T-helper 1 cell treated with Interleukin-12 subunit alpha and Interleukin-12 subunit beta and Interleukin-4 antibody, amounts not matched to agents 30 μg/mL and 1 μg/mL, for 36 hours (primary cell): ENCODE measurements around the gene MSI2.

ENCODE experiments used
- H3K27ac Mint-ChIP-seq: one replicate; pipeline ENCODE4 v1.8.0; 2021; ENCODE audit warnings: mild to moderate bottlenecking, mixed read lengths
- H3K27me3 Mint-ChIP-seq: one replicate; pipeline ENCODE4 v1.8.0; 2021; ENCODE audit warnings: low read depth, mixed read lengths
- H3K36me3 Mint-ChIP-seq: one replicate; pipeline ENCODE4 v1.8.0; 2021; ENCODE audit warnings: low read depth, mixed read lengths
- H3K4me1 Mint-ChIP-seq: one replicate; pipeline ENCODE4 v1.8.0; 2021; ENCODE audit warnings: low read depth, mixed read lengths
- H3K4me3 Mint-ChIP-seq: one replicate; pipeline ENCODE4 v1.8.0; 2021; ENCODE audit warnings: mild to moderate bottlenecking, moderate library complexity, mixed read lengths
- H3K9me3 Mint-ChIP-seq: one replicate; pipeline ENCODE4 v1.8.0; 2021; ENCODE audit warnings: mixed read lengths

Gene MSI2

GRCh38 chr17:57649191-57649590 is 392.9 kb downstream of the MSI2 start:
- H3K4me1 Mint-ChIP-seq, result peaks cover 10% of the 10 kb centered on the region
- no peak overlapping the region for H3K4me3 Mint-ChIP-seq

DNA sequence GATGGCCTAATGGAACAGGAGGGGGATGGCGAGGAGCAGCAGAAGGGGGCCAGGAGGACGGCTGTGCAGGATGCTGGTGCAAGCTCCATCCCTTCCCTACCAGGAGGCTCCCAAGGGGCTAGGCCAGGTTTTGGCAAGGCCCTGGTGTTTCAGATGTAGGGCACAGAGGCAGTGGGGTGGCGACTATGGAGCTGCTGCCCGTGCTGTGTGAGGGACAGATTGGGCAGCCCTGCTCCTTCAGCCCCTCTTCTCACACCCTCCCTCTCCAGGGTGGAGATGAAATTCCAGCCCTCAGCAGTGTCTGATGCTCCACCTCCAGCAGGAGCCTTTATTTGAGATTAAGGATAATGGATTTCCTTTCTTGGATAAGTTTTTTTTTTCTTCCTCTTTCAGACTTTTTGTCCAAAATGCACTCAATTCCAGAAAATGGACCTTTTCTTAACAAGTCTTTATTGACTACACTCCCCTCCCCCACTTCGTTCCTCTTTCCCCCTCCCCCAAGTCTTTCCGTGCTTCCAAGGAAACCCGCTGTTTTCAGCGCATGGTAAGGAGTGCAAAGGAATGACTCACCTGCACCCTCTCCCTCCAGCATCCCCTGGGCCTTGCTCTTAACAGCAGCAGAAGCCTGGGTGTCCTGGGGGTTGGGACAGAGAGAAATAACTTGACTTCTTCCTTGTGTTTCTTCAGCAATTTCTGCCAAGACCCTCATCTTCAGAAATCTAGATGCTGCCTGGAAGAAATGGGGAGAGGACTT is 393.6 kb downstream of the MSI2 start:
- Mint-ChIP-seq H3K4me3 (no peak overlapping the region), H3K9me3 (no peaks in the 10 kb centered on the region), H3K36me3 (peaks cover 5% of the 10 kb centered on the region), H3K27ac (no peak overlapping the region), H3K4me1 (peaks cover 7% of the 10 kb centered on the region), H3K27me3 (no peaks in the 10 kb centered on the region)

More at GRCh38 chr17:57649191-57649590, 392.9 kb downstream of the MSI2 start:
- H3K36me3 Mint-ChIP-seq, result peaks cover 8% of the 10 kb centered on the region
- H3K9me3 Mint-ChIP-seq, result no peaks in the 10 kb centered on the region
- H3K27ac Mint-ChIP-seq, result no peak overlapping the region
- H3K27me3 Mint-ChIP-seq, result no peaks in the 10 kb centered on the region

- peaks cover 7% of the 10 kb centered on the region for H3K4me1 Mint-ChIP-seq
- H3K27ac Mint-ChIP-seq, result no peak overlapping the region
- H3K27me3 Mint-ChIP-seq, result no peaks in the 10 kb centered on the region
- no peaks in the 10 kb centered on the region for H3K9me3 Mint-ChIP-seq
- no peak overlapping the region for H3K4me3 Mint-ChIP-seq
- H3K36me3 Mint-ChIP-seq, result peaks cover 6% of the 10 kb centered on the region
Observed at GRCh38 chr17:57650548-57650947, 394.2 kb downstream of the MSI2 start.

DNA sequence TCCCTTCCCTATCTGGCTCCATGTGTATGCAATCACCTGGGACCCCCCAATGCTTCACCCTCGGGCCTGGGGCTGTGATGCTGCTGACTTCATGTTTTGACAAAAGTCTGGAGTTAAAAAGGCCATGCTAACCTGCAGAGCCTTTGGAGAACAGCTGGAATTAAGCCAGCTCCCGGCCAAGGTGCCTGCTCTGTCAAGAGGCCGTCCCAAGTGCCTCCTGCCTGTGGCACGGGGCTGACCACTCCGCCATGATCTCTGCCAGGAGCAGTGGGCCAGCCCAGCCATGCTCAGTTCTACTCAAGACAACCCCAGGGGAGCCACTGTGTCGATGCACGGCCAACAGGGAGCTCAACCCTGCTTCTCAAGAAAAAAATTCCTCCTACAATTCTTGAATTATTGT is 395.1 kb downstream of the MSI2 start:
- no peaks in the 10 kb centered on the region for H3K27me3 Mint-ChIP-seq
- no peak overlapping the region for H3K4me3 Mint-ChIP-seq
- peaks cover 4% of the 10 kb centered on the region for H3K36me3 Mint-ChIP-seq
- H3K4me1 Mint-ChIP-seq, result no peaks in the 10 kb centered on the region
- no peak overlapping the region for H3K27ac Mint-ChIP-seq
- no peaks in the 10 kb centered on the region for H3K9me3 Mint-ChIP-seq

- Mint-ChIP-seq H3K9me3 (no peaks in the 10 kb centered on the region), H3K4me3 (no peak overlapping the region), H3K4me1 (no peaks in the 10 kb centered on the region), H3K27ac (no peak overlapping the region), H3K36me3 (peaks cover 4% of the 10 kb centered on the region), H3K27me3 (no peaks in the 10 kb centered on the region)
Observed at GRCh38 chr17:57651996-57652395, 395.7 kb downstream of the MSI2 start.

DNA sequence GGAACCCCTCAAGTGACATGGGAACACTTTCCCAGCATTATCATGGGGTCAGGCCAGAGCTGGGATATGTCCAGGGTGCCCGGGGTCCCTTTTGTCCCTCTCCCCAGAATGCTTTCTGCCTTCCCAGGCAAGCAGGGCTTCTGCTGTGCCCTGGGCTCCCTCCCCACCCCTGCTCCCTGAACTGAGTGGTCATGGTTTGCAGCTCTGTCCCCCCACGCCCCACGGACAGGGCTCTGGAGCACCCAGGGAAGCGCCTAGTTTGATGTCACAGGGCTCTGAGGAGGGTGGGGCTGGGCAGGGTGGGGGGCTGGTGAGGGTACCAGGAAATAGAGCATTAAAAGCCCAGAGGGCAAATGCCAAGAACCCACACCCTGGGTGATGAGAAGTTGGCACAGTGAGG is 396.5 kb downstream of the MSI2 start:
- Mint-ChIP-seq H3K36me3 (peaks cover 4% of the 10 kb centered on the region), H3K4me1 (no peaks in the 10 kb centered on the region), H3K9me3 (no peaks in the 10 kb centered on the region), H3K27me3 (no peaks in the 10 kb centered on the region), H3K27ac (no peak overlapping the region), H3K4me3 (no peak overlapping the region)

DNA sequence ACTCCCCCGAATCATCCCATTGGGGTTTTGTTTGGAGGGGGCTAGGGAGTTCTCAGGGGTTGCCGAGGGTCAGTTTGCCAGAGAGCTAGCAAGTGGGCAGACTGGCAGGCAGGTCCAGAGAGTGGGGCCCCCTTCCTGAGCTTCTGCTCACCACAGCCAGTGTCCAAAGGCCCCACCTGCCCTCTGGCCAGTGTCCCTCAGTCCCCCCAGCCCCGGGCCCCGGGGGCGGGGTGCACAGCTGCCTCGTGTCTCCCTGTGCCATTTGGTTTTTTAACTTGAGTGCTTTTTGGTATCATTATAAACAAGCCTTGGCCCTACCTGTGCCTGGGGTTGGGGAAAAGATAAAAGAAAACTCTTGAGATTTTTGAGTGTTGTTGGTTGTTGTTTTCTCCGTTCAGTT is 397.0 kb downstream of the MSI2 start:
- no peak overlapping the region for H3K27ac Mint-ChIP-seq
- peaks cover 4% of the 10 kb centered on the region for H3K36me3 Mint-ChIP-seq
- no peaks in the 10 kb centered on the region for H3K27me3 Mint-ChIP-seq
- H3K9me3 Mint-ChIP-seq, result no peaks in the 10 kb centered on the region
- H3K4me1 Mint-ChIP-seq, result no peaks in the 10 kb centered on the region
- H3K4me3 Mint-ChIP-seq, result no peak overlapping the region

DNA sequence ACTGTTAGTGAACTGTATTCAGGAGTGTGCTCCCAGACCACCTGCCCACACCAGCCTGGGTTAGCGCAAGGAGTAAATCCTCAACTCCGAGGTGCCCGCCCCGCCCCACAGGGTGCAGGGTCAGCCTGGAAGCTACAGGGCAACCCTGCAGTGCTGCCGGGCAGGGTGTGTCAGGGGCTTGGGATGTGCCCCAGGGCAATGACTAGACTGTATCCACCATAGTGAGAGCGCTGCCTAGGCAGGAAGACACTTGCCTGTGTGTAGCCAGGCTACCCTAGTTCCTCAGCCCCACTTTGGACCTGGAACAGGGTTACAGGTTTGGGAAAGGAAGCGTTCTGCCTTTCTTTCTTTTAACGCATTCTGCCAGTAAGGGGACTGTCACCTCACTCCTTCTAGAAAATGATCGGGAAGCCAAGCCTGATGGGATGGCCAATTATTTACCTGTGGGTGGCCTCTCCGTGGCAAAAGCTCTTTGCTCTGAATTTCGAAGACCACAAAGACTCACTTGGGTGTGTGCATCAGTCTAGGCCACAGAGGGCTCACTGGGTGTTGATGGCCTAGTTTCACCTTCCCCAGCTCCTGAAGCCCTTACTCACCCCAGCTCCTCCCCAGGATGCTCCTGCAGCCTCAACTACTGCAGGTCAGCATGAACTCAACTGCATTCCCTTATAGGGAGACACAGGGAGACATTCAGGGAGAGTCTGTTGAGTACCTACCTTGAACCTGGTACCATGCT is 397.9 kb downstream of the MSI2 start:
- Mint-ChIP-seq H3K4me3 (no peak overlapping the region), H3K27me3 (no peaks in the 10 kb centered on the region), H3K4me1 (no peaks in the 10 kb centered on the region), H3K9me3 (no peaks in the 10 kb centered on the region), H3K27ac (no peak overlapping the region), H3K36me3 (peaks cover 4% of the 10 kb centered on the region)

- no peaks in the 10 kb centered on the region for H3K4me1 Mint-ChIP-seq
- H3K36me3 Mint-ChIP-seq, result peaks cover 4% of the 10 kb centered on the region
- no peak overlapping the region for H3K4me3 Mint-ChIP-seq
- H3K27me3 Mint-ChIP-seq, result no peaks in the 10 kb centered on the region
- no peaks in the 10 kb centered on the region for H3K9me3 Mint-ChIP-seq
- no peak overlapping the region for H3K27ac Mint-ChIP-seq
Observed at GRCh38 chr17:57655553-57655952, 399.2 kb downstream of the MSI2 start.

DNA sequence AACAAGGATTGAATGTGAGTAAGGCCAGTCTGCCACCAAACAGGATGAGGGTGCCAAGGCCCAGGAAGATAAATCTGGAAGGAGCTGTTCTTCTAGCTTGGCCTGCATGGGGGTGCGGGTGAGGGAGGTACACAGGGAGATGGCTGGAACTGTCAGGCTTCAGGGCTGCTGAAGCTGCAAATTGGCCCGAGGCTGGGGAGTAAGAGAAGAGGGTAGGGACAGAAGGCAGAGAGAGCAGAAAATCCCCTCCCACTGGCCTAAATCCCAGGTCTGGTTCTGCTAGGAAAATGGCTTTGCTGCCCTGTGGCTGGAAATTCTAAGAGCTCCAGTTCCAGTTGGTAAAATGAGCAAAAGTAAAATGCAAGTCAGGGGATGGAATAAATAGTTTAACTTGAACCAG is 400.9 kb downstream of the MSI2 start:
- Mint-ChIP-seq H3K27ac (no peak overlapping the region), H3K36me3 (peaks cover 4% of the 10 kb centered on the region), H3K27me3 (no peaks in the 10 kb centered on the region), H3K4me3 (no peak overlapping the region), H3K4me1 (no peaks in the 10 kb centered on the region), H3K9me3 (no peaks in the 10 kb centered on the region)

GRCh38 chr17:57662041-57662440 is 405.7 kb downstream of the MSI2 start:
- Mint-ChIP-seq H3K4me1 (peaks cover 2% of the 10 kb centered on the region), H3K4me3 (no peak overlapping the region), H3K9me3 (no peaks in the 10 kb centered on the region), H3K27me3 (no peaks in the 10 kb centered on the region), H3K27ac (no peak overlapping the region), H3K36me3 (no peaks in the 10 kb centered on the region)

- no peak overlapping the region for H3K4me3 Mint-ChIP-seq
- peaks cover 2% of the 10 kb centered on the region for H3K4me1 Mint-ChIP-seq
- no peak overlapping the region for H3K27ac Mint-ChIP-seq
- no peaks in the 10 kb centered on the region for H3K36me3 Mint-ChIP-seq
- H3K27me3 Mint-ChIP-seq, result no peaks in the 10 kb centered on the region
- no peaks in the 10 kb centered on the region for H3K9me3 Mint-ChIP-seq
Observed at GRCh38 chr17:57662644-57663308, 406.5 kb downstream of the MSI2 start.

DNA sequence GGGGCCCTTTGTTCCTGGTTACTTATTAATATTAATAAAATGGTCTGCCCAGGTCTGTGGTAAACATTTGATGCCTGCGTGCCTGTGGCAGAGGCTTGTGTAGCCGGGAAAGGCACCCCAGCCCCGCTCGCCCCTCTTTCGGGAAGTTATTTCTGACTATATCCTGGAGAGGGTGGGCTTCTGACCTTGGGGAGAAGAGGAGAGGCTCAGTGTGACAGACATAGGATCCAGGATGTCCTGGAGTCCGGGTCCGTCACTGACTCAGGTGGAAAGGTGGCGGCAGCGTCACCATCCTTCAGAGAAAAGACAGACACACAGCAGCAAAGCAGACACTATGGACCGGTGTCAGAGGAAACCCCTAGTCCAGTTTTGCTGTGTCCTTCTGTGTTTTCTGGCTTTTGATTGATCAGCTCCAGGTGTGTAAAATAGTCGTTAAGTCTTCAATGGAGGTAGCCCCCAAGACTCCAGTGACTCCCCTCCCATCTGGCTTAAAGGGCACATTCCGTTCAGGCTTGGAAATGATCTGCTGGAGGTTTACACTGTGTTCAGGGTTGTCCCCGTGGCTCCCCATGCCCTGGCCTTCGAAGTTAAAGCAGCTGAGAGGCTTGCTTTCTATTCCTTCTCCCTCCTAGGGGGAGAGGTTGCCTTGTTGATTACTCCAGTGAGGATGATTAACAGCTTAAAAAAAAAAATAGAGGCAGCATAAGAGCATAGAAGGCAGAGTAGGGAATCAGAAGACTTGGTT is 407.2 kb downstream of the MSI2 start:
- Mint-ChIP-seq H3K9me3 (no peaks in the 10 kb centered on the region), H3K4me1 (peaks cover 2% of the 10 kb centered on the region), H3K4me3 (no peak overlapping the region), H3K27ac (no peak overlapping the region), H3K36me3 (no peaks in the 10 kb centered on the region), H3K27me3 (no peaks in the 10 kb centered on the region)

- H3K4me1 Mint-ChIP-seq, result peaks cover 2% of the 10 kb centered on the region
- no peak overlapping the region for H3K27ac Mint-ChIP-seq
- no peaks in the 10 kb centered on the region for H3K36me3 Mint-ChIP-seq
- no peaks in the 10 kb centered on the region for H3K9me3 Mint-ChIP-seq
- H3K4me3 Mint-ChIP-seq, result no peak overlapping the region
- no peaks in the 10 kb centered on the region for H3K27me3 Mint-ChIP-seq
Observed at GRCh38 chr17:57665128-57665527, 408.8 kb downstream of the MSI2 start.
